Tibial nerve (tissue), 4 donors: ENCODE measurements around the gene ARHGAP26.

ENCODE experiments used
- EP300 ChIP-seq, 2 donors: sonication (generic); formaldehyde crosslinking; IDR thresholded peaks; one replicate each; pipeline ENCODE4 v1.6.1; 2017; ENCODE audit warnings: antibody characterized with exemption in 2 of 2, mild to moderate bottlenecking in 1 of 2
- TF ChIP-seq, protein P1 (sequence below), 5 experiments: fragments of 200-600 bp in 3 of 5; fragments of 450-650 bp in 2 of 5; sonication (generic) in 3 of 5; IDR thresholded peaks; one replicate each; pipeline ENCODE4 v1.5.1; 2016 to 2019; ENCODE audit warnings: antibody characterized with exemption in 5 of 5, mild to moderate bottlenecking in 3 of 5, moderate library complexity in 2 of 5

GRCh38 chr5:142974409-142974808, 204.2 kb downstream of the ARHGAP26 start:
- TF ChIP-seq, protein P1, sequence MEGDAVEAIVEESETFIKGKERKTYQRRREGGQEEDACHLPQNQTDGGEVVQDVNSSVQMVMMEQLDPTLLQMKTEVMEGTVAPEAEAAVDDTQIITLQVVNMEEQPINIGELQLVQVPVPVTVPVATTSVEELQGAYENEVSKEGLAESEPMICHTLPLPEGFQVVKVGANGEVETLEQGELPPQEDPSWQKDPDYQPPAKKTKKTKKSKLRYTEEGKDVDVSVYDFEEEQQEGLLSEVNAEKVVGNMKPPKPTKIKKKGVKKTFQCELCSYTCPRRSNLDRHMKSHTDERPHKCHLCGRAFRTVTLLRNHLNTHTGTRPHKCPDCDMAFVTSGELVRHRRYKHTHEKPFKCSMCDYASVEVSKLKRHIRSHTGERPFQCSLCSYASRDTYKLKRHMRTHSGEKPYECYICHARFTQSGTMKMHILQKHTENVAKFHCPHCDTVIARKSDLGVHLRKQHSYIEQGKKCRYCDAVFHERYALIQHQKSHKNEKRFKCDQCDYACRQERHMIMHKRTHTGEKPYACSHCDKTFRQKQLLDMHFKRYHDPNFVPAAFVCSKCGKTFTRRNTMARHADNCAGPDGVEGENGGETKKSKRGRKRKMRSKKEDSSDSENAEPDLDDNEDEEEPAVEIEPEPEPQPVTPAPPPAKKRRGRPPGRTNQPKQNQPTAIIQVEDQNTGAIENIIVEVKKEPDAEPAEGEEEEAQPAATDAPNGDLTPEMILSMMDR (IDR thresholded peaks at IDR 0.05), result no peak
- no peak for TF ChIP-seq EP300 (IDR thresholded peaks at IDR 0.05)
